ENCODE results near the gene MEG3. TPM values are rescaled to one million over a fixed set of nuclear protein-coding genes. Genes with fewer than 3 reads are reported as not detected.
"Not testable (repeated sequence)": the region's sequence is repeated elsewhere in the genome, so short reads cannot be mapped to it uniquely, and the experiment has no call there.

Gene MEG3
- total RNA-seq, 4 donors from 2014 or later = 5.0 to 28.9 (median 10.2) TPM

- no peak for DNase-seq (ENCODE audit: low spot score in 2 of 2)
- Histone ChIP-seq H3K4me1 (no peaks in the 10 kb centered on the region), H3K36me3 (no peaks in the 10 kb centered on the region), H3K27ac (no peak overlapping the region), H3K9me3 (no peaks in the 10 kb centered on the region), H3K4me3 (no peak overlapping the region), H3K27me3 (peaks cover 10% of the 10 kb centered on the region)
- 62% methylated on average over 4 of the region's 4 CpGs for WGBS
- TF ChIP-seq POLR2AphosphoS5 (IDR thresholded peaks at IDR 0.05) = no peak
- no peak for TF ChIP-seq POLR2A (IDR thresholded peaks at IDR 0.05)
- no peak for TF ChIP-seq CTCF (IDR thresholded peaks at IDR 0.05)
- no peak for TF ChIP-seq EP300 (IDR thresholded peaks at IDR 0.05)
Observed at GRCh38 chr14:100796946-100797345, 29.0 kb upstream of the MEG3 start.

- Histone ChIP-seq H3K4me1 (no peaks in the 10 kb centered on the region), H3K9me3 (no peaks in the 10 kb centered on the region), H3K27me3 (peaks cover 3% of the 10 kb centered on the region), H3K27ac (no peak overlapping the region), H3K36me3 (no peaks in the 10 kb centered on the region), H3K4me3 (no peak overlapping the region)
- TF ChIP-seq POLR2A (IDR thresholded peaks at IDR 0.05) (no peak), POLR2AphosphoS5 (IDR thresholded peaks at IDR 0.05) (no peak), CTCF (IDR thresholded peaks at IDR 0.05) (no peak), EP300 (IDR thresholded peaks at IDR 0.05) (no peak)
- DNase-seq (ENCODE audit: low spot score in 2 of 2) = no peak
- WGBS = 91% methylated on average over 4 of the region's 4 CpGs
Observed at GRCh38 chr14:100800041-100800440, 25.9 kb upstream of the MEG3 start.

- not testable (repeated sequence) for H3K4me1 ChIP-seq; DNase-seq (ENCODE audit: low spot score in 2 of 2); H3K27ac ChIP-seq; H3K4me3 ChIP-seq; H3K36me3 ChIP-seq; H3K9me3 ChIP-seq; H3K27me3 ChIP-seq
- WGBS = 94% methylated on average over 9 of the region's 9 CpGs
Observed at GRCh38 chr14:100801433-100801832, 24.5 kb upstream of the MEG3 start.

- H3K4me1 ChIP-seq = no peaks in the 10 kb centered on the region
- no peaks in the 10 kb centered on the region for H3K9me3 ChIP-seq
- no peaks in the 10 kb centered on the region for H3K36me3 ChIP-seq
- peaks cover 3% of the 10 kb centered on the region for H3K27me3 ChIP-seq
- no peak for TF ChIP-seq EP300 (IDR thresholded peaks at IDR 0.05)
- no peak for TF ChIP-seq CTCF (IDR thresholded peaks at IDR 0.05)
- no peak for TF ChIP-seq POLR2AphosphoS5 (IDR thresholded peaks at IDR 0.05)
- no peak for DNase-seq (ENCODE audit: low spot score in 2 of 2)
- no peak overlapping the region for H3K27ac ChIP-seq
- 88% methylated on average over 7 of the region's 7 CpGs for WGBS
- no peak overlapping the region for H3K4me3 ChIP-seq
Observed at GRCh38 chr14:100802179-100802578, 23.7 kb upstream of the MEG3 start.

GRCh38 chr14:100802766-100803165 lies 23.2 kb upstream of the MEG3 start:
- no peak overlapping the region for H3K27ac ChIP-seq
- H3K27me3 ChIP-seq = peaks cover 5% of the 10 kb centered on the region
- no peak overlapping the region for H3K4me3 ChIP-seq
- TF ChIP-seq POLR2AphosphoS5 (IDR thresholded peaks at IDR 0.05) (no peak), CTCF (IDR thresholded peaks at IDR 0.05) (no peak)
- H3K36me3 ChIP-seq = no peaks in the 10 kb centered on the region
- 67% methylated on average over 5 of the region's 5 CpGs for WGBS
- DNase-seq (ENCODE audit: low spot score in 2 of 2) = no peak
- no peaks in the 10 kb centered on the region for H3K9me3 ChIP-seq
- no peaks in the 10 kb centered on the region for H3K4me1 ChIP-seq

GRCh38 chr14:100803226-100803625 lies 22.7 kb upstream of the MEG3 start:
- no peaks in the 10 kb centered on the region for H3K4me1 ChIP-seq
- 87% methylated on average over 7 of the region's 8 CpGs for WGBS
- TF ChIP-seq POLR2A (IDR thresholded peaks at IDR 0.05) (no peak), CTCF (IDR thresholded peaks at IDR 0.05) (no peak), POLR2AphosphoS5 (IDR thresholded peaks at IDR 0.05) (no peak), EP300 (IDR thresholded peaks at IDR 0.05) (no peak)
- no peak for DNase-seq (ENCODE audit: low spot score in 2 of 2)
- H3K27me3 ChIP-seq = peaks cover 6% of the 10 kb centered on the region
- no peak overlapping the region for H3K27ac ChIP-seq
- no peaks in the 10 kb centered on the region for H3K9me3 ChIP-seq
- H3K36me3 ChIP-seq = no peaks in the 10 kb centered on the region
- no peak overlapping the region for H3K4me3 ChIP-seq

Measured in suprapubic skin (tissue), 4 donors.